A549 (cell line): ENCODE data around the gene OTOS.

Experiments used
- CTCF ChIP-seq: fragments of >200 bp; sonication (Bioruptor Twin); formaldehyde crosslinking; IDR thresholded peaks from 3 replicates; pipeline ENCODE4 v1.5.1; 2016
- EP300 ChIP-seq, 2 experiments: fragments of >200 bp; sonication (Bioruptor Twin); formaldehyde crosslinking; IDR thresholded peaks; 2 replicates in 1 of 2; 3 replicates in 1 of 2; pipeline ENCODE4 v1.6.1; 2016 to 2017
- HEYL ChIP-seq: fragments of 250-450 bp; sonication (Bioruptor Pico); IDR thresholded peaks from 2 replicates; pipeline ENCODE4 v1.8.0; 2021; ENCODE audit warnings: mild to moderate bottlenecking, moderate library complexity
- HOXB13 ChIP-seq: fragments of 250-450 bp; sonication (Bioruptor Pico); IDR thresholded peaks from 2 replicates; pipeline ENCODE4 v1.5.0; 2020; ENCODE audit warnings: low read depth, mild to moderate bottlenecking, moderate library complexity
- JUN ChIP-seq, 2 experiments: fragments of >200 bp; sonication (Bioruptor Twin); formaldehyde crosslinking; IDR thresholded peaks; 2 replicates in 1 of 2; 3 replicates in 1 of 2; pipeline ENCODE4 v1.6.1; 2016 to 2017
- MYC ChIP-seq: IDR thresholded peaks from 2 replicates; pipeline ENCODE4 v1.6.1; 2012; ENCODE audit warnings: mild to moderate bottlenecking, inconsistent platforms, low read length, improper control_type of control experiment, borderline replicate concordance
- NFE2L2 ChIP-seq: fragments of 150-350 bp; conservative IDR thresholded peaks from 2 replicates; pipeline ENCODE4 v1.6.1; 2014; ENCODE audit warnings: low read length
- RARB ChIP-seq: fragments of 250-450 bp; sonication (Bioruptor Pico); IDR thresholded peaks from 2 replicates; pipeline ENCODE4 v1.8.0; 2021; ENCODE audit warnings: mild to moderate bottlenecking, moderate library complexity
- TFCP2L1 ChIP-seq: fragments of 250-450 bp; sonication (Bioruptor Pico); IDR thresholded peaks from 2 replicates; pipeline ENCODE4 v1.5.0; 2021; ENCODE audit warnings: mild to moderate bottlenecking
- TF ChIP-seq, protein P1 (sequence below): IDR thresholded peaks from 2 replicates; pipeline ENCODE4 v1.6.1; 2012; ENCODE audit warnings: low read depth, borderline replicate concordance

DNA sequence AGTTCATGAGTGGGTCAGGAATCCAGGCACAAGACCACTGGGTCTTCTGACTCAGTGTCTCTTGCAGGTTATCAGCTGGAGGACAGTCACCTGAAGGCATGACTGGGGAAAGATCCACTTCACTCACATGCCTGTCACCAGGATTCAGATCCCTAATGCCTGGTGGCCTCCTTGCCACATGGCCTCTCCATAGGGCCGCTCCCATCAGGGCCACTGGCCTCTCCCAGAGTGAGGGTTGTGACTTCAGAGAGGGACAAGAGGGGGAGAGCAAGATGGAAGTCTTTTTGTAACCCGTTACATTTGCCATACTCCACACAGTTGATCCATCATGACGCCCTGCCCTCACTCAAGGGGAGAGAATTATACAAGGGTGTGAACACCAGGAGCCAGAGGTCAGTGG, 13.0 kb upstream of the OTOS start:
- TF ChIP-seq HEYL (CRISPR knock-in tag) = no peak
- TF ChIP-seq, protein P1, sequence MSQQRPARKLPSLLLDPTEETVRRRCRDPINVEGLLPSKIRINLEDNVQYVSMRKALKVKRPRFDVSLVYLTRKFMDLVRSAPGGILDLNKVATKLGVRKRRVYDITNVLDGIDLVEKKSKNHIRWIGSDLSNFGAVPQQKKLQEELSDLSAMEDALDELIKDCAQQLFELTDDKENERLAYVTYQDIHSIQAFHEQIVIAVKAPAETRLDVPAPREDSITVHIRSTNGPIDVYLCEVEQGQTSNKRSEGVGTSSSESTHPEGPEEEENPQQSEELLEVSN = no peak
- TF ChIP-seq CTCF = no peak
- no peak for TF ChIP-seq HOXB13 (CRISPR knock-in tag)
- no peak for TF ChIP-seq EP300 (IDR thresholded peaks at IDR 0.05)
- TF ChIP-seq JUN (IDR thresholded peaks at IDR 0.05) = no peak
- no peak for TF ChIP-seq RARB (CRISPR knock-in tag)
- no peak for TF ChIP-seq MYC
- TF ChIP-seq TFCP2L1 (CRISPR knock-in tag) = no peak
- no peak for TF ChIP-seq NFE2L2
